ENCODE measurements around the gene KIF6.

KIF6 gene

DNA sequence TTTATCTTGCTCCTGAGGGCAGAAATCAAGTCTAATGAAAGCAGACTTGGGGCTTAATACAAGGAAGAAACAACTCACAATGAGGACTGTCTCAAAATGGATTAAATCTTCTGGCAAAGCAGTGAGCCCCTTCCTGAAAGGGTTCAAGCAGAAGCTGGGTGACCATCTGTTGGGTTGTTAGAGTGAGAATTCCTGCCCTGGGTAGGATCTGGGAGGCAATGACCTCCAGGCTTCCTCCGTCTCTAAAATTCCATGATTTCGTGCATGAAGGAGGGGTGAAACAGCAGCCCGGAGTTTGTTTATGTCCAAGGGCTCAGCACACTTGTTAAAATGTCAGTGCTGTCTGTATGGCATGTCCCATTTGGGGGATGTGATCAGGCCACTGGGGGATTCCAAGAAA is 338.7 kb downstream of the KIF6 start:
- Mint-ChIP-seq H3K27me3 (peaks cover 8% of the 10 kb centered on the region), H3K27ac (no peak overlapping the region), H3K4me3 (no peak overlapping the region), H3K9me3 (no peaks in the 10 kb centered on the region), H3K36me3 (no peaks in the 10 kb centered on the region), H3K4me1 (no peaks in the 10 kb centered on the region)

DNA sequence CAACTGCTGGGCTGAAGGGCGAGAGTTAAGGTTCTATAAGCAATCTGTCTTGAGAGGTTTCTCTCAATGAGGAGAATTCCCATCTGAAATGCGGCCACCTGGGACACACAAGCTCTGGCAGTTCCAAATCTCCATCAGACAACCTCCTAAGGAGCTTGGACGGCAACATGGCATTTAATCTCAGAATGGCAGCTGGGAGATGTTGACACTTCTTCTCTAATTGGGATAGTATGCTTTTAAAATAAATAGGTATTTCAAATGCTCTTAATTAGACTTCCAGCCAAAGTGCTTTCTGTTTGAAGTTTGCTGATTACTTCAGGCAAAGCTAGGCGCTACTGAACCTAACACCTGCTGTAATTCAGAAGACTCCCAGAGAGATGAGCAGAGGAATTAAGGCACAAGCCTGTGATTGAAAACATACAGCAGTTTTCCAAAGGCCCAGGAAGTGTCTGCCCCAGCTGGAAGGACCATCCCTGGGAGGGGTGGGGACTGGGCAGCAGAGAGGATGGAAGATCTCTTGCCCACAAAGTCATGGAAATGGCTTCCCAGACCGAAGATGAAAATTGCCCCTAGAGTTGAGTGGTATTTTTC is 343.6 kb downstream of the KIF6 start:
- Mint-ChIP-seq H3K4me3 (no peak overlapping the region), H3K36me3 (no peaks in the 10 kb centered on the region), H3K4me1 (no peaks in the 10 kb centered on the region), H3K27ac (no peak overlapping the region), H3K27me3 (peaks cover 8% of the 10 kb centered on the region), H3K9me3 (no peaks in the 10 kb centered on the region)

- peaks cover 2% of the 10 kb centered on the region for H3K27me3 Mint-ChIP-seq
- H3K36me3 Mint-ChIP-seq: no peaks in the 10 kb centered on the region
- no peak overlapping the region for H3K27ac Mint-ChIP-seq
- no peaks in the 10 kb centered on the region for H3K4me1 Mint-ChIP-seq
- H3K4me3 Mint-ChIP-seq: no peak overlapping the region
- H3K9me3 Mint-ChIP-seq: no peaks in the 10 kb centered on the region
These were observed 344.2 kb downstream of the KIF6 start for GRCh38 chr6:39380837-39381549.

DNA sequence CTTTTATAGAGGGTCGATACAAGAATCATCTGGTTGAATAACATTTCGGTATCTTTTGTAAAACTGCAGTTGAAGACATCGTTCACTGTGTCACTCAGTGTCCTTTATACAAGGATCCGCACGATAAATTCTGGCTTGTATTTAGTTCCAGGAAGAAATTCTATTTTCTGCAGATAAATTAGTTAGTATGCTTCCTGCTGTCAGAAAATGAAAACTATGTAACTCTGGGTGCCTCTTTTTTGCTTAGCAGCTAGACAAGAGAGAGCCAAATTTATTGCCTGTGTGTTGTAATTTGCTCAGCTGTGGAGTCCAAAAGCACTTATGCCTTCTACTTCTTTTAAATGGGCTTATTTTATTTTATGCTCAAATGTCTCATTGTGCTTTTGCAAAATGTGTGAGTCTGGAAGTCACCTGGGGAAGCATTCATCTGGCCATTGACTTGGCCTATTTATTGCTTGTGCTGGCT is 346.2 kb downstream of the KIF6 start:
- H3K4me3 Mint-ChIP-seq: no peak overlapping the region

DNA sequence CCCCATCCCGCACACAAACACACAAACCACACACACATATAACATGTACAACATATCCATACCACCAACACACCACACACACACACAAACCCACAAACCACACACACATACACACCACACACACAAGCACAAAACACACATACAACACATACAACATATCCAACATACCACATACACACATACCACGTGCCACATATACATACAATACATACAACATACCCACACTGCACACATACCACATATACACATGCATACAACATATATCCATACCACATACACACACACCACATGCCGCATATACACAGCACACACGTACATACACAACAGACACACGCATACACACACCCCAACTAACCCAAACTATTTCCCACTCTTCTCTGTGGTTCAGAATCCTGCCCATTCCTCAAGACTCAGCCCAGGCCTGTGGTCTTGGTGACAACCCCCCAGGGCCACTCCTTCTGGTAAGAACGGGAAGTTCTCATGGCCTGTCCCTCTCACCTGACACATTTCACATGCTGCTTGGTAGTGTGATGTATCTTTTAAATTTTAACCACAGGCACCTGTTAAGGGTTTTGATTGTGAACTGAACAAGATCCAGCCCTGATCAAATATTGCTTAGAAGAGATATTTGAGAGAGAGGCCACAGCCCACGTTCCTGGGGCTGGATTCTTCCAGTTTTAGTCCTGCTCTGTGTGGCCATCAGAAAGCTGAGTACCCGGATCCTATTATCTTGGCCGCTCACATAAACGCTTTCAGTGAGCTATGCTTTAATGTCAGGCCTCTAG is 346.8 kb downstream of the KIF6 start:
- peaks cover 2% of the 10 kb centered on the region for H3K27me3 Mint-ChIP-seq
- H3K4me1 Mint-ChIP-seq: no peaks in the 10 kb centered on the region
- H3K4me3 Mint-ChIP-seq: no peak overlapping the region
- no peaks in the 10 kb centered on the region for H3K36me3 Mint-ChIP-seq
- no peaks in the 10 kb centered on the region for H3K9me3 Mint-ChIP-seq
- H3K27ac Mint-ChIP-seq: no peak overlapping the region

More for the DNA sequence above, 346.2 kb downstream of the KIF6 start:
- peaks cover 2% of the 10 kb centered on the region for H3K27me3 Mint-ChIP-seq
- no peaks in the 10 kb centered on the region for H3K9me3 Mint-ChIP-seq
- no peak overlapping the region for H3K27ac Mint-ChIP-seq
- H3K36me3 Mint-ChIP-seq: no peaks in the 10 kb centered on the region
- no peaks in the 10 kb centered on the region for H3K4me1 Mint-ChIP-seq

DNA sequence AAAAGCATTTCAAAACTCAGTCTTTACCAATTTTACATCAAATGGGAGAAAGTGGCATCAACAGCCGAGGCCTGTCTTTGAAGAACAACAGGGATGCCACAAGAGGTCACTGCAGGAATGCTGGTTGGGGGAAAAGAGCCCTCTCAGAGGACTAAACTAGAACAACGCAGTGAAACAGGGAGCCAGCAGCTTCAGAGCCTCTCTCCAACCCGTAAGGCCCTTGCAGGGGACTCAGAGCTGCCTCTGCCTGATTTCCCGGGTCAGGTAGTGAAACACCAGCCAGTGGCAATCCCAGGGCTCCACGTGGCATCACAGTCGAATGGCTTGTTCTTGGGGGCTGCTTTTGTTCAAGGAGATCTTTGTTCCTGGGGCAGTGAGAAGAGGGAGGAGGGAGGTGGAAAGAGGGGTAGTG is 347.7 kb downstream of the KIF6 start:
- Mint-ChIP-seq H3K4me3 (no peak overlapping the region), H3K4me1 (no peaks in the 10 kb centered on the region), H3K27ac (no peak overlapping the region), H3K27me3 (peaks cover 4% of the 10 kb centered on the region), H3K36me3 (no peaks in the 10 kb centered on the region), H3K9me3 (no peaks in the 10 kb centered on the region)

DNA sequence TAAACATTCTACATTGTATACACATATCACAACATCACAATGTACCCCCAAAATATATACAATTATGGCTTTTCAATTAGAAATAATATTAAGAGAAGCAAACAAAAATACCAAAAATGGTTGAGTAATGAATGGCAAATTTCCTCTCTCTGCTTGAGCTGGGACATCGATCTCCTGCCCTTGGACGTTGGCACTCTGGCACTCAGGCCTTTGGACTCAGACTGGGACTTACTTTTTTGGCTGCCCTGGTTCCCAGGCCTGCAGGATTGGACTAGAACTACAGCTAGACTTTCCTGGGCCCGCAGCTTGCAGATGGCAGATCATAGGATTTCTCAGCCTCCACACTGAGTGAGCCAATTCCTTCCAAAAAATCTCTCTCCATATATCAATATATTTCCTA is 349.8 kb downstream of the KIF6 start:
- H3K4me1 Mint-ChIP-seq: no peaks in the 10 kb centered on the region
- peaks cover 6% of the 10 kb centered on the region for H3K27me3 Mint-ChIP-seq
- no peaks in the 10 kb centered on the region for H3K9me3 Mint-ChIP-seq

GRCh38 chr6:39370390-39370789 is 354.8 kb downstream of the KIF6 start:
- H3K4me3 Mint-ChIP-seq: no peak overlapping the region
- H3K27ac Mint-ChIP-seq: no peak overlapping the region
- peaks cover 5% of the 10 kb centered on the region for H3K27me3 Mint-ChIP-seq
- no peaks in the 10 kb centered on the region for H3K4me1 Mint-ChIP-seq
- H3K36me3 Mint-ChIP-seq: no peaks in the 10 kb centered on the region
- H3K9me3 Mint-ChIP-seq: no peaks in the 10 kb centered on the region

More for the DNA sequence above, 349.8 kb downstream of the KIF6 start:
- H3K4me3 Mint-ChIP-seq: no peak overlapping the region
- H3K36me3 Mint-ChIP-seq: no peaks in the 10 kb centered on the region
- no peak overlapping the region for H3K27ac Mint-ChIP-seq

DNA sequence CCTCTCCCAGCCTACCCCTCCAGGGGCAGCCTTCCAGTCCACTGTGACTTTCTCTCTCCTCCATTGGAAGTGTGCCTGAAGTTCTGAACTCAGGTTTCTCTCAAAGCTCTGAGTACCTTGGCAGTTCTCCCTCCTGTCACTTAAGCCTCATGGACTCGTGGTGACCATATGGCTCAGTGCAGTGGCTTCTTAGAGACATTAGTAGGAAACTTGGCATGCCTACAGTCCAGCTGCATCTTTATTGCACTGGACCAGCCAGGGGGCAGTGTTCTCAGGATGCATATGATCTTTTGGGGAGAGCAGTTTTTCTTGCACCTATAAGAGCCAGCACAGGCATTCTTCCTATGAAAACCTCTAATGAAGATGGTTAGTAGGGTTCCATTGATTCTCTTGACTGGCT is 355.2 kb downstream of the KIF6 start:
- Mint-ChIP-seq H3K27me3 (peaks cover 5% of the 10 kb centered on the region), H3K4me1 (no peaks in the 10 kb centered on the region), H3K27ac (no peak overlapping the region), H3K36me3 (no peaks in the 10 kb centered on the region), H3K4me3 (no peak overlapping the region), H3K9me3 (no peaks in the 10 kb centered on the region)

GRCh38 chr6:39367700-39368099 is 357.5 kb downstream of the KIF6 start:
- H3K4me3 Mint-ChIP-seq: no peak overlapping the region
- H3K36me3 Mint-ChIP-seq: no peaks in the 10 kb centered on the region
- H3K27me3 Mint-ChIP-seq: peaks cover 4% of the 10 kb centered on the region
- no peaks in the 10 kb centered on the region for H3K9me3 Mint-ChIP-seq
- H3K27ac Mint-ChIP-seq: no peak overlapping the region
- no peaks in the 10 kb centered on the region for H3K4me1 Mint-ChIP-seq

DNA sequence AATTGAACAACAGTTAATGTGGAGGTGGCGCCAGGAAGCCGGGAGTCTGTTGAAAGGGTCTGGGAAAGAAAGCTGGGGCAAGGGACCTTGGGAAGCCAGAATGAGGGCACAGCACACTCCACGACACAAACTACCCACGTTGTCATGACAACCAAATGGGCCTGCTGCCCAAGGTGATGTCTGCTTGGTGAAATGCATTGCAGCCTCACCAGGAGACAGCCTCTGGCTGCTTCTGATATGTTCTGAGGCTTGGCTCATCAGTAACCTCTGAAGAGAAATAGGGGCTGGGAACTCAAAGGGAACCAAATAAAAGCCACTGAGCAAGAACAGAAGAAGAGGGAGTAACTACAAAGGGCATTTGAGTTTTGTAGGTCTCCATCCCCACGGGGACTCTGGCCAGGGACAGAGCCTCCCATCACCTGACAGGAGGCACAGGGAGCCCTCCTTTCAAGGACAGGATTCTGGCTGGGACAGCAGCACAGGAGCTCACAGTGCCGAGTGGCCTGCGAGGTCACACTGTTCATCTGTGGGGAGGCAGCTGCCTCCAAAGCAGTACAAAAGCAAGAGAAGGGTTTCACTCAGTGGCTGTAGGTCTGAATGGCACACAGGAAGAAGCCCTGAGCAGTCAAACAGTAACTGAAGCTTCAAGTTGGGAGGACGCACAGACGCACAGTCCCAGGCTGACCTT is 358.1 kb downstream of the KIF6 start:
- H3K9me3 Mint-ChIP-seq: no peaks in the 10 kb centered on the region
- H3K27ac Mint-ChIP-seq: no peak overlapping the region

DNA sequence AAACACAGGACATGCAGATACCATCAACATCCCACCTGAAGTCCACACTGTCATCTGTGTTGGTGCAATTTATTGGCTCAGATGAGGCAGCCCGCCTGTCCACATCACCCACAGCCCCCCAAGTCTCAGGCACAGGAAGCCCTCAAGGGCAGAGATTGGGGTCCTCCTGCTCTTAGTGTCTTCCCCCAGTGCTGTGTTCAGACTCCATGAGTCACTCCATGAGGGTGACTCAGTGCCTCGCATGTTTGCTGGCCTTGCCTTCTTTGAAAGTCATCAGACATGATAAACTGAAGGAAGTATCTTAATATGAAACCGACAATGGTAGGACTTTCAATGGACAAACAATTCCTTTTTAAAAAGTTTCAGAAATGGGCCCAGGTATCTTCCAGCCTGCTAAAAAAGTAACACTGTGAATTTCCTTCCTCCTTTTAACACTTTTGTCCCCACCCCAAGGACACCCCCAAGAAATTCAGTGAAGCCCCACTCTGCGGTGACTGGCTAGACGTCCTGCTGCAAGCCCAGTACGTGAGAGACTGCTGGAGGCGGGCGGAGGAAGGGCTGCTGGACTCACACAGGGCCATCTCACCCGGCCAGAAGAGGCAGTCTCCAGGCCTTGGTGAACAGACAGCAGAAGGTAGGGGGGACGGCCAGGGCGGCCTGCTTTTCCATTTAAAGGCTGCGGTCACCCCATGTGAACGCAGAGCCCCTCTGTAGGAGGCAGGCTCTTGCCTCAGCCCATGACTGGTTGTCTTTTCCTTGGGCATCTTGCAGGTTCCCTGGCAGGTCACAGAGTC is 359.7 kb downstream of the KIF6 start:
- Mint-ChIP-seq H3K36me3 (no peaks in the 10 kb centered on the region), H3K9me3 (no peaks in the 10 kb centered on the region), H3K4me3 (no peak overlapping the region), H3K27me3 (no peaks in the 10 kb centered on the region), H3K4me1 (no peaks in the 10 kb centered on the region), H3K27ac (no peak overlapping the region)

More for the DNA sequence above, 358.1 kb downstream of the KIF6 start:
- no peaks in the 10 kb centered on the region for H3K36me3 Mint-ChIP-seq
- H3K4me3 Mint-ChIP-seq: no peak overlapping the region
- H3K4me1 Mint-ChIP-seq: no peaks in the 10 kb centered on the region
- H3K27me3 Mint-ChIP-seq: peaks cover 3% of the 10 kb centered on the region

DNA sequence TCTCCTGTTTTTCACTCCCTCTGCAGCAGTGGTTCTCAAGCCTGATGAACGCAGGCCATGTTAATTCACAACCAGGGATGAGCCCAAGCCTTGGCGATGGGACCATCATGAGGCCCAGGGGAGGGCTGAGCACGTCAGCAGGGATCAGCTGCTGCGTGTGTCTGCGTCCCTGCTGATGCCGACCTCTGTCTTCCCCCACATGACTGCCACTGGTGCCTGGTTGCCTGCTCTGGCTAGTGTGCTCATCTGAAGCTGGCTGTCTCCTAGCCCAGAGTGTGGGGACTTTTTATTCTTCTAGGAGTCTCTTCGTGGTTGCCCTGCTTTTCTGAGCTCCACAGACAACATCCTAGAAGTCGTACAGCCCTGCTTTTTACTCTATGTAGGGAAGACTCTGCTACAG is 361.9 kb downstream of the KIF6 start:
- H3K27ac Mint-ChIP-seq: no peak overlapping the region

GRCh38 chr6:39362487-39362865 is 362.7 kb downstream of the KIF6 start:
- Mint-ChIP-seq H3K27ac (no peak overlapping the region), H3K4me3 (no peak overlapping the region), H3K9me3 (no peaks in the 10 kb centered on the region), H3K27me3 (no peaks in the 10 kb centered on the region), H3K4me1 (no peaks in the 10 kb centered on the region), H3K36me3 (no peaks in the 10 kb centered on the region)

More for the DNA sequence above, 361.9 kb downstream of the KIF6 start:
- Mint-ChIP-seq H3K9me3 (no peaks in the 10 kb centered on the region), H3K27me3 (no peaks in the 10 kb centered on the region), H3K4me3 (no peak overlapping the region), H3K4me1 (no peaks in the 10 kb centered on the region), H3K36me3 (no peaks in the 10 kb centered on the region)

Data from activated naive CD4-positive, alpha-beta T cell treated with anti-CD3 and anti-CD28 coated beads, Interleukin-2, amount 50 U/mL, for 24 hours (primary cell).